ENCODE data around the gene HCK.

DNA sequence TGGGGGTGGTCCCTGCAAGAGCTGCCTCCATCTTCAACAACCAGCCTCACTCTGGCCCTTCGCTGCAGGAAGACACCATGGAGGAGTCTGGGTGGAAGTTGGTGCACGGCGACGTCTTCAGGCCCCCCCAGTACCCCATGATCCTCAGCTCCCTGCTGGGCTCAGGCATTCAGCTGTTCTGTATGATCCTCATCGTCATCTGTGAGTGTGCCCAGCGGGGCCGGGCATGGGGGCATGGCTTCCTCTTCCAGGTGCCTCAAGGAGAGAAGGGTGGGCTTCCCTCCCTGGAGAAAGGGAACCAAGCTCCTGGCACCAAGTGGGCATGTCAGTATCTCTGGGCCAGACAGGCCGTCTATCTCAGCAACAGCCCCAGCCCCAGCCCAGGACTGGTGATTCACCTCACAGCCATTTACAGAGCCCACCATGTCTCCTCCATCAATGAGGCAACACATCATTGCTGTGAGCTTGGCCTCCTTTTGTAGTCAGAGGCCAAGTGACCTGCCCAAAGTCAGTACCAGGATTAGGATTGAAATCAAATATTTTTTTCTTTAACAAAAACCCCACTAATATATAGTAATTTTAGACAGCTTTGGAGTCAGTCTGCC lies 97.6 kb downstream of the HCK start:
- TF ChIP-seq, protein P1, sequence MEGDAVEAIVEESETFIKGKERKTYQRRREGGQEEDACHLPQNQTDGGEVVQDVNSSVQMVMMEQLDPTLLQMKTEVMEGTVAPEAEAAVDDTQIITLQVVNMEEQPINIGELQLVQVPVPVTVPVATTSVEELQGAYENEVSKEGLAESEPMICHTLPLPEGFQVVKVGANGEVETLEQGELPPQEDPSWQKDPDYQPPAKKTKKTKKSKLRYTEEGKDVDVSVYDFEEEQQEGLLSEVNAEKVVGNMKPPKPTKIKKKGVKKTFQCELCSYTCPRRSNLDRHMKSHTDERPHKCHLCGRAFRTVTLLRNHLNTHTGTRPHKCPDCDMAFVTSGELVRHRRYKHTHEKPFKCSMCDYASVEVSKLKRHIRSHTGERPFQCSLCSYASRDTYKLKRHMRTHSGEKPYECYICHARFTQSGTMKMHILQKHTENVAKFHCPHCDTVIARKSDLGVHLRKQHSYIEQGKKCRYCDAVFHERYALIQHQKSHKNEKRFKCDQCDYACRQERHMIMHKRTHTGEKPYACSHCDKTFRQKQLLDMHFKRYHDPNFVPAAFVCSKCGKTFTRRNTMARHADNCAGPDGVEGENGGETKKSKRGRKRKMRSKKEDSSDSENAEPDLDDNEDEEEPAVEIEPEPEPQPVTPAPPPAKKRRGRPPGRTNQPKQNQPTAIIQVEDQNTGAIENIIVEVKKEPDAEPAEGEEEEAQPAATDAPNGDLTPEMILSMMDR (IDR thresholded peaks at IDR 0.05) = no peak
- TF ChIP-seq POLR2AphosphoS5 (IDR thresholded peaks at IDR 0.05) (no peak), EP300 (IDR thresholded peaks at IDR 0.05) (no peak)

Data from sigmoid colon (tissue), 4 donors.